ENCODE measurements around the gene ARSG. TPM values are rescaled to one million over a fixed set of nuclear protein-coding genes. Genes with fewer than 3 reads are reported as not detected.

The ARSG gene
- total RNA-seq, 2 experiments from 2014 or later: 26.1 to 53.0 TPM

DNA sequence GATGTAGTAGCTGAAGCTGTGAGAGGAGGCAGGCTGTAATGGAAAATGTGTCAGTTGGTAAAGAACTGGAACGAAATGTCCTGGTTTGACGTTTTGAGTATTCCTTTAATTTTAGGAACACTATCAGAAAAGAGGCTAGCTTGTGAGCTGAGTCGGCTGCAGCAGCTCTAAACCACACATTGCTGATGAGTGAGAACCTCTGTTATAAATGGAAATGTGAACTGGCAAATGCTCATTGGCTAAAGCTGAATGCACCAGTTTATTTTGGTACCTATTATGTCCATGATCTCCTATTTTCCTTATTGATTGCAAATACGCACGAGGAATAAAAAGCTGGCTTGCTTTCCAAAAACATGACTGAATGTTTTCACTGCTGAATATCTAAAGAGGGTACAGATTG, 177.0 kb downstream of the ARSG start:
- ChIA-PET CTCF (ENCODE audit: unreplicated experiment) (interaction anchor here (0.9 to 2.7 kb wide), 2 partner anchors 30 to 36 kb away, joined by 3 to 9 read pairs; no protein-coding TSS in a partner anchor), POLR2A (interaction anchor here (0.9 to 2.3 kb wide), 4 partner anchors 10 to 22 kb away, joined by 3 to 21 read pairs (median 6); partner anchors contain the start of gene WIPI1)
- intact Hi-C loops (cut with micrococcal nuclease; ENCODE audit: unreplicated experiment): loop anchor here (5.0 kb wide), 1 partner anchor 294 kb away; no protein-coding TSS in a partner anchor
- Histone ChIP-seq H3K4me1 (ENCODE audit: insufficient read depth, low read length, poor library complexity, severe bottlenecking) (peaks cover 15% of the 10 kb centered on the region), H3K27ac (ENCODE audit: low read depth, low read length, poor library complexity, severe bottlenecking) (no peak overlapping the region), H2AFZ (ENCODE audit: low read length) (no peak overlapping the region), H3K4me3 (ENCODE audit: low read depth, low read length, poor library complexity, severe bottlenecking) (no peak overlapping the region), H3K9me2 (ENCODE audit: insufficient read depth, low read length) (no peaks in the 10 kb centered on the region), H4K20me1 (ENCODE audit: insufficient read depth, low read length) (no peaks in the 10 kb centered on the region), H3K79me2 (ENCODE audit: insufficient read depth, low read depth, low read length) (no peaks in the 10 kb centered on the region), H3K36me3 (ENCODE audit: insufficient read depth, low read length) (peaks cover 3% of the 10 kb centered on the region; the same call in 1 of the 2 replicates), H3K9me3 (ENCODE audit: low read length) (peaks cover 26% of the 10 kb centered on the region), H3K4me2 (ENCODE audit: low read length) (no peak overlapping the region)
- TF ChIP-seq EZH2phosphoT487 (IDR thresholded peaks at IDR 0.05; ENCODE audit: borderline replicate concordance, low read depth, low read length) (no peak), CTCF (conservative IDR thresholded peaks at IDR 0.05; ENCODE audit: low read length) (no peak)
- no peak for DNase-seq (ENCODE audit: low spot score)
- BruUV-seq (replicated peaks): no TSS peak

GRCh38 chr17:68468788-68469187, 177.5 kb downstream of the ARSG start:
- Histone ChIP-seq H3K4me1 (ENCODE audit: insufficient read depth, low read length, poor library complexity, severe bottlenecking) (peaks cover 14% of the 10 kb centered on the region), H2AFZ (ENCODE audit: low read length) (no peak overlapping the region), H3K79me2 (ENCODE audit: insufficient read depth, low read depth, low read length) (no peaks in the 10 kb centered on the region), H3K4me3 (ENCODE audit: low read depth, low read length, poor library complexity, severe bottlenecking) (no peak overlapping the region), H4K20me1 (ENCODE audit: insufficient read depth, low read length) (no peaks in the 10 kb centered on the region), H3K9me2 (ENCODE audit: insufficient read depth, low read length) (no peaks in the 10 kb centered on the region), H3K27ac (ENCODE audit: low read depth, low read length, poor library complexity, severe bottlenecking) (no peak overlapping the region), H3K4me2 (ENCODE audit: low read length) (no peak overlapping the region), H3K36me3 (ENCODE audit: insufficient read depth, low read length) (peaks cover 3% of the 10 kb centered on the region; the same call in 1 of the 2 replicates), H3K9me3 (ENCODE audit: low read length) (peaks cover 26% of the 10 kb centered on the region)
- intact Hi-C loops (cut with micrococcal nuclease; ENCODE audit: unreplicated experiment): loop anchor here (5.0 kb wide), 1 partner anchor 294 kb away; no protein-coding TSS in a partner anchor
- DNase-seq (ENCODE audit: low spot score): no peak
- no TSS peak for BruUV-seq (replicated peaks)
- no peak for TF ChIP-seq CTCF (conservative IDR thresholded peaks at IDR 0.05; ENCODE audit: low read length)
- no peak for TF ChIP-seq EZH2phosphoT487 (IDR thresholded peaks at IDR 0.05; ENCODE audit: borderline replicate concordance, low read depth, low read length)
- CTCF ChIA-PET (ENCODE audit: unreplicated experiment): interaction anchor here (2.7 kb wide), 1 partner anchor 29 kb away, joined by 9 read pairs; no protein-coding TSS in a partner anchor
- POLR2A ChIA-PET: interaction anchor here (0.7 to 2.3 kb wide), 5 partner anchors 10 to 287 kb away, joined by 3 to 21 read pairs (median 4); partner anchors contain the start of gene WIPI1

Small RNA genes lying within 50 kb of the gene (microRNA-seq; reads per million reads assigned to microRNA genes)
- gene MIR635 (ENCODE audit: borderline replicate concordance): not detected

Small RNA genes lying within 50 kb of the gene (small RNA-seq; reads per million reads assigned to genes)
- gene MIR635: not detected

Other genes starting within 250 kb of the ARSG start
- gene AMZ2, start 43.5 kb upstream of the ARSG start, total RNA-seq (2014; rRNA removed; shearing (Covaris generic)): 105 and 117 TPM in 2 replicates
- gene AMZ2, start 43.5 kb upstream of the ARSG start, total RNA-seq (2022): 248 and 285 TPM in 2 replicates
- 3.7 and 4.5 TPM in 2 replicates for gene SLC16A6, start 368 bp upstream of the ARSG start, total RNA-seq (2014; rRNA removed; shearing (Covaris generic))
- gene SLC16A6, start 368 bp upstream of the ARSG start, total RNA-seq (2022): 15.4 and 18.9 TPM in 2 replicates
- 31.7 and 34.4 TPM in 2 replicates for gene WIPI1, start 166.0 kb downstream of the ARSG start, total RNA-seq (2014; rRNA removed; shearing (Covaris generic))
- gene WIPI1, start 166.0 kb downstream of the ARSG start, total RNA-seq (2022): 43.5 and 59.2 TPM in 2 replicates
- 158 and 228 TPM in 2 replicates for gene PRKAR1A, start 220.9 kb downstream of the ARSG start, total RNA-seq (2014; rRNA removed; shearing (Covaris generic))
- 332 and 359 TPM in 2 replicates for gene PRKAR1A, start 220.9 kb downstream of the ARSG start, total RNA-seq (2022)